IPS-11a (cell line): Measurements from ENCODE around the gene GLRX5.
"Not testable (repeated sequence)": the region's sequence is repeated elsewhere in the genome, so short reads cannot be mapped to it uniquely, and the experiment has no call there.

Experiments
- H3K4me3 ChIP-seq: one replicate; pipeline ENCODE4 v1.5.1; 2013; ENCODE audit warnings: low read depth, low read length, control low read depth

GLRX5 gene

GRCh38 chr14:95549656-95550585 lies 15.1 kb downstream of the GLRX5 start:
- H3K4me3 ChIP-seq: no peak overlapping the region

GRCh38 chr14:95551435-95551834 lies 16.6 kb downstream of the GLRX5 start:
- no peak overlapping the region for H3K4me3 ChIP-seq

- no peak overlapping the region for H3K4me3 ChIP-seq
Measured at GRCh38 chr14:95553141-95553540, 18.3 kb downstream of the GLRX5 start.

GRCh38 chr14:95555053-95555452 lies 20.2 kb downstream of the GLRX5 start:
- H3K4me3 ChIP-seq: no peak overlapping the region

GRCh38 chr14:95557291-95557690 lies 22.4 kb downstream of the GLRX5 start:
- H3K4me3 ChIP-seq: no peak overlapping the region

DNA sequence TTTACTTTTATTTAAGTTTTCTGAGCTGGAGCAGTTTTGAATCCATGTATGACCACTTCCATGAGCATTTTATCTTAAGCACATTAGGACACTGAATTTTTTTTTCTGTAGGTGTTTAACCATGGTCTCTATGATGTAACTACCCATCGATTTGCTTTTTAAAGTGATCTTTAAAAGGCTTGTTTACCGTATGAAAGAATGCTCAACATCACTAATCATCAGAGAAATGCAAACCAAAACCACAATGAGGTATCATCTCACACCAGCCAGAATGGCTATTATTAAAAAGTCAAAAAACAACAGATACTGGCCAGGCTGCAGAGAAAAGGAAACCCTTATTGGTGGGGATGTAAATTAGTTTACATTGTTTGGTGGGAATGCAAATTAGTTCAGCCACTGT lies 23.0 kb downstream of the GLRX5 start:
- H3K4me3 ChIP-seq: no peak overlapping the region

- no peak overlapping the region for H3K4me3 ChIP-seq
Measured at GRCh38 chr14:95559203-95559602, 24.4 kb downstream of the GLRX5 start.

DNA sequence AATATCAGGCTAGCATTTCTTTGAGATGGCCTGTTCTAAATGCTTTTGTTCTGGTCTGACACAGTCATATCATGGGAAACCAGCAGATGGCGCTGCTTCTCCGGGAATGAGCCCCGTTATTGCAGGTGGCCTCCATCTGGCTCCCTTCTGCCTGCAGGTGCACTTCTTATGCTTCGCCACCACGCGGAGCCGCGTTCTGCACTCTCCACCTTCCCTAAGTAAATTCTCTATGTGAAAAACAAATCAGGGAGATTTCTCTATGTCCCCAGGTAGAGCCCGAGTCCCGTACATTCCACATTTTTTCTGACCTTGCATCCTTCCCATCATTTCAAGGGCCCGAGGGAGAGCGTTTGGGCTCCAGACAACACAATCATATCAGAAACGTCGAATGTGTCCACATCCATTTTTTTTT lies 26.2 kb downstream of the GLRX5 start:
- no peak overlapping the region for H3K4me3 ChIP-seq

DNA sequence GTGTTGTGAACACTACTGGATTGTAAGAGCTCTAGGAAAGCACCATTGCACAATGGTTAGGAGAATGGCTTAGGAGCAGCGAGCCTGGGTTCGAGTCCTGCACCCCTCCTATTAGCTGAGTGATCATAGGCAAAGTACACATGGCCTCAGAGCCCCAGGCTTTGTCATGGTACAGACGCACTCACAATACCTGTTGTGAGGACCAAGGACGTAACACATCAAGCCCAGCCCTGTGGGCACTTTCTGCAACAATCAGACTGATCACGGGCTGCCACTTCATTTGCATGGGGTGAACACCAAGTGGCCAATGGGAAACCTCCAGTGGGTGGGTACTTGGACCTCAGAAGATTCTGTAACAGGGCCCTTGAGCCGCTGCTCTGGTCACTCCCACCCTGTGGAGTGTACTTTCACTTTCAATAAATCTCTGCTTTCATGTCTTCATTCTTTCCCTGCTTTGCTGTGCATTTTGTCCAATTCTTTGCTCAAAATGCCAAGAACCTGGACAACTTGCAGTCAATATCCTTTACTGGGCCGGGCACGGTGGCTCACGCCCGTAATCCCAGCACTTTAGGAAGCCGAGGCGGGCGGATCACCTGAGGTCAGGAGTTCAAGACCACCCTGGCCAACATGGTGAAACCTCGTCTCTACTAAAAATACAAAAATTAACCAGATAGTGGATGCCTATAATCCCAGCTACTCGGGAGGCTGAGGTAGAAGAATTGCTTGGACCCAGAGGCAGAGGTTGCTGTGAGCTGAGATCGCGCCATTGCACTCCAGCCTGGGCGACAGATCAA lies 28.2 kb downstream of the GLRX5 start:
- no peak overlapping the region for H3K4me3 ChIP-seq

- H3K4me3 ChIP-seq: no peak overlapping the region
Measured at GRCh38 chr14:95564060-95564459, 29.2 kb downstream of the GLRX5 start.

DNA sequence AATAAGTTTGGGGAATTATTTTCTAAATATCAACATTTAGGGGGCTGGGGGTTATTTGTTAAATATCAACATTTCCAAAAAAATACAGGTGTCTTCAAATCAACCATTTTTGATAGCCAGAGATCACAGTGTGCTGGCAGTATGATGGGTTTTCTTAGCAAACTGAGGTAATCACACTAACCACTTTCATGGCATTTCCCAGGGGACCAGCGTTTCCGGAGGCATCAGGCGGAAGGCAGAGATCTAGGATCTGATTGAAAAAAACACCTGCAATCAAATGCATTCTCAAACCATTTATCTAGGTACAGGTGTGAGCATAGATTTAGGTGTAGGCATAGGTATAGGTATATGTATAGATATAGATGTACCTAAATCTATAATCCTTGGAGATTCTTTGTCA lies 34.6 kb downstream of the GLRX5 start:
- no peak overlapping the region for H3K4me3 ChIP-seq

- H3K4me3 ChIP-seq: no peak overlapping the region
Measured at GRCh38 chr14:95573313-95573712, 38.5 kb downstream of the GLRX5 start.

GRCh38 chr14:95575840-95576473 lies 41.1 kb downstream of the GLRX5 start:
- H3K4me3 ChIP-seq: no peak overlapping the region

DNA sequence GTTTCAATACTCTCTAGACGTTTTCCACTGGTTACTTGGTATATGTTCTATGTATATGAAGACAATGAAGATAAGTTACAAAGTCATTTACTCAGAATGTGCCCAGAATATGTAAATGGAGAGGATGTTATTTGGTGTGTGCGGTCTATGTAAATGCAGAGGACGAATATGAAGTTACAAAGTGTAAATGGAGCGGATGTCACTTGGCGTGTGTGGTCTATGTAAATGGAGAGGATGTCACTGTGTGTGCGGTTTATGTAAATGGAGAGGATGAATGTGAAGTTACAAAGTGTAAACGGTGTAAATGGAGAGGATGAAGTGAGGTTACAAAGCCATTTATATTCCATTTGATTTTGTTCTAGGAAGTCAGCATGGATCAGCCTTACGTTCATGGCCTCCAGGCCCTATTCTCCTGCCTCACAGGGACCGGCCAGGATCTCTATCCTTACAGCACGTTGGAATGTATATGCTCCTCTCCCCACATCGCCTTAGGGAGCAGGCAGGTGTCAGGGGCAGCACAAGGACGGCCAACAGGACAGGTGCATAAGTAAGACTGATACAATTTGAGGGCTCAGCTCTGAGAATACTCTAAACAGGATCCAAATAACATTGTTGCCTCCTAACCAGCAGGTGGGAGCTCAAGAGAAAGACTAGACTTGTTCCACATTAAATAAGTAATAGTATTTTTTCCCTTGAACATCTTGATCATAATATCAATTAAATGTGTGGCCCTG lies 42.4 kb downstream of the GLRX5 start:
- H3K4me3 ChIP-seq: no peak overlapping the region

DNA sequence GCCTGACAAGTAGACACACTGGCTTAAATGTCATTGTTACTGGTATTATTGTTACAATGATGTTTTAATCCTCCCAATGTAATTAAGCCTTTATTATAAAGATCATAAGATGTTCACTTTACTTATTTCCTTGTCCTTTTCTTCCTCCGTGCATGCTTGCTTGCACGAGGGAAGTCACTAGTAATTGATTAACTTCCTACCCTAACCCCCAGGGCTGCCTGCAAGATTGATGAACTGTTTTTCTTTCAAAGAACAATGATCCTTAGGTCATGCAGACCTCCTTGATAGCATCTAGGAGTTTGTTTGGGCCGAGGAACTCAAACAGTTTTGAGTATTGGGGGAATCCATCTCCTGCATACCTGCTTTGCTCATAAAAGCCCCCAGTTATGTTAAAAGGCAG lies 43.0 kb downstream of the GLRX5 start:
- H3K4me3 ChIP-seq: no peak overlapping the region

DNA sequence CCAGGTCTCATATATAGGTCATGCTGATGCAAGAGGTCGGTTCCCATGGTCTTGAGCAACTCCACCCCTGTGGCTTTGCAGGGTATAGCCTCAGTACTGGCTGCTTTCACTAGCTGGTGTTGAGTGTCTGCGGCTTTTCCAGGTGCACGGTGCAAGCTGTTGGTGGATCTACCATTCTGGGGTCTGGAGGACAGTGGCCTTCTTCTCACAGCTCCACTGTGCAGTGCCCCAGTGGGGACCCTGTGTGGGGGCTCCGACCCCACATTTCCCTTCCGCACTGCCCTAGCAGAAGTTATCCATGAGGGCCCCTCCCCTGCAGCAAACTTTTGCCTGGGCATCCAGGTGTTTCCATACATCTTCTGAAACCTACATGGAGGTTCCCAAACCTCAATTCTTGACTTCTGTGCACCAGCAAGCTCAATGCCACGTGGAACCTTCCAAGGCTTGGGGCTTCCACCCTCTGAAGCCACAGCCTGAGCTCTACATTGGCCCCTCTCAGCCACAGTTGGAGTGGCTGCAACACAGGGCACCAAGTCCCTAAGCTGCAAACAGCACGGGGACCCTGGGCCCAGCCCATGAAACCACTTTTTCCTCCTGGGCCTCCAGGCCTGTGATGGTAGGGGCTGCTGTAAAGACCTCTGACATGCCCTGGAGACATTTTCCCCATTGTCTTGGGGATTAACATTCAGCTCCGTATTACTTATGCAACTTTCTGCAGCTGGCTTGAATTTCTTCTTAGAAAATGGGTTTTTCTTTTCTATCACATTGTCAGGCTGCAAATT lies 49.2 kb downstream of the GLRX5 start:
- H3K4me3 ChIP-seq: not testable (repeated sequence)

DNA sequence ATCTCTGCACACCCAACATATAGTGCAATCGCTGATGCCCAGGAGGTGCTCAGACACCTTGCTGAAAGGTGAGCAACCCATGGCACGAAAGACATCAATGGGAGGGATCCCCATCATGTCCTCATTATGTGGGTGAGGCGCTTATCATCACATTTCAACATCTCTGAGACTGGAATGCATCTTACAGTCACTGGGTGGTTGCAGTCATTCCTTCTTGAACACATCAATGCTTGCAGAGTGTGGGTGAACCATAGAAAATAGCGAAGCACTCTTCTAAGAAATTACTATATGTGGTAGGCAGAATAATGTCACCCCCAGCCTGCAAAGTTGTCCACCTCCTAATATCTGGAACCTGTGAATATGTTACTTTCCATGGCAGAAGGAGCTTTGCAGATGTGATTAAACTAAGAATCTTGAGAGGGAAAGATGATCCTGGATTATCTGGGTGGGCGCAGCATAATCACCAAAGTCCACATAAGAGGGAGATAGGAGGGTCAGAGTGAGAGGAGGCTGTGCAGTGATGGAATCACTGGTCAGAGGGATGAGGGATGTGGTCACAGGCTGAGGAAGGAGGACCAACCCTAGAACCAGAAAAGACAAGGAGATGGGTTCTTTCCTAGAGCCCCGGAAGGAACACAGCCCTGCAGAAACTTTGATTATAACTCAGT lies 51.2 kb downstream of the GLRX5 start:
- no peak overlapping the region for H3K4me3 ChIP-seq

GRCh38 chr14:95591182-95591581 lies 56.3 kb downstream of the GLRX5 start:
- not testable (repeated sequence) for H3K4me3 ChIP-seq
